SHP77 (cell line): ENCODE results near the gene GDI1.

Experiments
- DNase-seq, 2 experiments: peaks; one replicate each; lab custom pipeline; 2025; lab: John Stamatoyannopoulos, UW

GDI1 gene

GRCh38 chrX:154462396-154462795 lies 25.4 kb downstream of the GDI1 start:
- no peak for DNase-seq

DNA sequence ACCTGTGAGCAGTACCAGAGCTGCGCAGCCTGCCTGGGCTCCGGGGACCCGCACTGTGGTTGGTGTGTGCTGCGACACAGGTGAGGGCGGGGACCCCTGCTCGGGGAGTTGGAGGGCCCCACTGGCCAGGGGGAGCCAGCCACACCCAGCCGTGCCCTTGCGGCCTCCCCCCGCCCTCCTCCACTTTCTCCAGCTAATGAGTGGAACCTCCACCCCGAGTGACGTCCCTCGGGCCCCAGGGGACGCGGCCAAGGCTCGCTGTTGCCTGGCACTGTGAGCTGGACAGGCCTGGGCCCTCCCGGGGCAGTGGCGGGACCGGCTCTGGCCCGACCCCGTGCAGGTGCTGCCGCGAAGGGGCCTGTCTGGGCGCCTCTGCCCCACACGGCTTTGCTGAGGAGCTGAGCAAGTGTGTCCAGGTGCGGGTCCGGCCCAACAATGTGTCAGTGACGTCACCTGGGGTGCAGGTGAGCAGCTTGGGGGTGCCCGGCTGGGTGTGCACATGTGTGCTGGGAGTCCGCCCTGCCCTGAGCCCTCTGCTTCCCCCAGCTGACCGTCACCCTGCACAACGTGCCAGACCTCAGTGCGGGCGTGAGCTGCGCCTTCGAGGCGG lies 26.8 kb downstream of the GDI1 start:
- no peak for DNase-seq

DNA sequence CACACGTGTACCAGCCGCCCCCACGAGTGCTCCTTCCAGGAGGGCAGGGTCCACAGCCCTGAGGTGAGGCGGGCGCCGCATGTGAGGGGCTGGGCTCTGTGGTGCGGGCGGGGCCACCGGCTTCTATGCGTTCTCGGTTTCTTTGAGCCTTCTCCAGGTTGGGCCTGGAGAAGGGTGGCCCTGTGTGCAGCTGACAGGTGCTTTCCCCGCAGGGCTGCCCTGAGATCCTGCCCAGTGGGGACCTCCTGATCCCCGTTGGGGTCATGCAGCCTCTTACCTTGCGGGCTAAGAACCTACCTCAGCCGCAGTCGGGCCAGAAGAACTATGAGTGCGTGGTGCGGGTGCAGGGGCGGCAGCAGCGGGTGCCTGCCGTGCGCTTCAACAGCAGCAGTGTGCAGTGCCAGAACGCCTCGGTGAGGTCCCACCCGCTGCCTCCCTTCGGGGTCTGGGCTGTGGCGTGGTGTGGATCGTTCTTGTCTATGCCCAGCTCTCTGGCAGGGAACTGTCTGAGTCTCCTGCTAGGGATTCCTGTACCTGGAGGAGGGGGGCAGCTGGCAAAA lies 27.9 kb downstream of the GDI1 start:
- no peak for DNase-seq

GRCh38 chrX:154465601-154466000 lies 28.6 kb downstream of the GDI1 start:
- DNase-seq, result no peak

DNA sequence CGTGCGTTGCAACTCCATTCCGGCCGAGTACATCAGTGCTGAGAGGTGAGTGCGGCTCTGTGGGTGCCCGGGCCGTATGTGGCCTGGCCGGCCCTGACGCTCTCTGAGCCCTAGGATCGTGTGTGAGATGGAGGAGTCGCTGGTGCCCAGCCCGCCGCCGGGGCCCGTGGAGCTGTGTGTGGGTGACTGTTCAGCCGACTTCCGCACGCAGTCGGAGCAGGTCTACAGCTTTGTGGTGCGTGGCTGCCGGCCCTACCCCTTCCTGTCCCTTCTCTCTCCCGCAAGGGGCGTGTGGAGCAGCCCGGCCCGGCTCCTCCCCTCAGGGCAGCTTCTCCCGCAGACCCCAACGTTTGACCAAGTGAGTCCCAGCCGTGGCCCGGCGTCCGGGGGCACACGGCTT lies 29.1 kb downstream of the GDI1 start:
- no peak for DNase-seq

DNA sequence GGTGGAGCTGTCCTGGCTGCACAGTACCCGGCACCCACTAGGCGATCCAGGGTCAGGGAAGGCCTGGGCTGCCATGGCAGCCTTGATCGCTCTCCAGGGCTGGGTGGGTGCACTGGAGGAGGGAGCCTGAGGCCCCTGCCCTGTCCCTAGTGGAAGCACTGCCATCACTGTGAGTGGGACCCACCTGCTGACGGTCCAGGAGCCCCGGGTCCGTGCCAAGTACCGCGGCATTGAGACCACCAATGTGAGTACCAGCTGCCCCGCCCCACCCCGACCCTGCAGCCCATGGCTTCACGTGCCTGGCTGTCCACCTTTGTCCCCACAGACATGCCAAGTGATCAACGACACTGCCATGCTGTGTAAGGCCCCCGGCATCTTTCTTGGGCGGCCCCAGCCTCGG lies 30.0 kb downstream of the GDI1 start:
- no peak for DNase-seq

GRCh38 chrX:154467556-154467955 lies 30.6 kb downstream of the GDI1 start:
- DNase-seq, result no peak

DNA sequence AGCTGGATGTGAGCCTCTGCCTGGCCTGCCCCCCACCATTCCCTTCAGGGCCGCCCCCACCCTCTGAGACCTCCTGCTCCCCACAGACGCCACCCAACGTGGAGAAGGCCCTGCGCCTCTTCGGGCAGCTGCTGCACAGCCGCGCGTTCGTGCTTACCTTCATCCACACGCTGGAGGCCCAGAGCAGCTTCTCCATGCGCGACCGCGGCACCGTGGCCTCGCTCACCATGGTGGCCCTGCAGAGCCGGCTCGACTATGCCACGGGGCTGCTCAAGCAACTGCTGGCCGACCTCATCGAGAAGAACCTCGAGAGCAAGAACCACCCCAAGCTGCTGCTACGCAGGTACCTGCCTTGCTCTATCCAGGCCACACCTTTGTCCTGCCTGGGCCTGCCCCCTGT lies 31.3 kb downstream of the GDI1 start:
- DNase-seq, result no peak

DNA sequence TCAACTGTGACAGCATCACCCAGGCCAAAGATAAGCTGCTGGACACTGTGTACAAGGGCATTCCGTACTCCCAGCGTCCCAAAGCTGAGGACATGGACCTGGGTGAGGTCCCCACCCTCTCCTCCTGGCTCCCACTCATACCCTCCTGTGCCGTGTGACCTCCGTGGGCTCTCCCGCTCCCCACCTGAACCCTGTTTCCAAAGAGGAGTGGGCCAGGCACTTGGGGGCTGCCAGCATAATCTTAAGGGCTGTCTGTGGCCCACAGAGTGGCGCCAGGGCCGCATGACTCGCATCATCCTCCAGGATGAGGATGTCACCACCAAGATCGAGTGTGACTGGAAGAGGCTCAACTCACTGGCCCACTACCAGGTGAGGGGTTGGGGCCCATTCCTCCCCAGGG lies 32.2 kb downstream of the GDI1 start:
- DNase-seq, result no peak

DNA sequence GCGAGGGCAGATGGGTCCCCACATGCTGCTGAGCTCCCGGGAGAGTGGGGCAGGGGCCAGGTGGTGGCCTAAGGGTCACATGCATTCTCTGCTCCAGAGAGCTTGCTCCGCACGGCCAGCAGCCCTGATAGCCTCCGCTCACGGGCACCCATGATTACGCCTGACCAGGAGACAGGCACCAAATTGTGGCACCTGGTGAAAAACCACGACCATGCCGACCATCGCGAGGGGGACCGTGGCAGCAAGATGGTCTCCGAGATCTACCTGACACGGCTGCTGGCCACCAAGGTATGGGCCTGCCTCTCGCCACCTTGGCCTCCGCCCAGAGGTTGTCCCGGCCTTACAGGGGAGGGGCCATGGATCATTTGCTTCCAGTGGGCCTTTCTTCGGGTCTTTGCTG lies 32.9 kb downstream of the GDI1 start:
- DNase-seq, result no peak

- DNase-seq, result no peak
Observed at GRCh38 chrX:154470434-154470833, 33.5 kb downstream of the GDI1 start.

DNA sequence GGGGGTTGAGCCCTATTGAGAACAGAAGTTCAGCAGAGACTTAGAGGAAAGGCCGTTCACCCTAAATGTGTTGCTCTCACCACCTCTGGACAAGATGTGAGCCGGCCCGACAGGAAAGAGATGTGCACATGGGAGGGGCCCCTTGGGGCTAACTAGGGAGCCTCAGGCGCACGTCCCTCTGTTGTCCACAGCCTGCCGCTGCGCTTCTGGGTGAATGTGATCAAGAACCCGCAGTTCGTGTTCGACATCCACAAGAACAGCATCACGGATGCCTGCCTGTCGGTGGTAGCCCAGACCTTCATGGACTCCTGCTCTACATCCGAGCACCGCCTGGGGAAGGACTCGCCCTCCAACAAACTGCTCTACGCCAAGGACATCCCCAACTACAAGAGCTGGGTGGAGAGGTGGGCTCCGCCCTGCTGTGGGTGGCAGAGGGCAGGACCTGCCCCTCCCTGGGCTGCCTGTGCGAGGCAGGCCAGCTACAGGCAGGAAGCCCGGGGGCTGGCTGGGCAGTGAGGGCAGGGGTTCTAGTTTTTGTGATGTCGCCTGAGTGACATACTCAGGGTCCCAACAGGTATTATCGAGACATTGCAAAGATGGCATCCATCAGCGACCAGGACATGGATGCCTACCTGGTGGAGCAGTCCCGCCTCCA lies 34.1 kb downstream of the GDI1 start:
- DNase-seq, result no peak

DNA sequence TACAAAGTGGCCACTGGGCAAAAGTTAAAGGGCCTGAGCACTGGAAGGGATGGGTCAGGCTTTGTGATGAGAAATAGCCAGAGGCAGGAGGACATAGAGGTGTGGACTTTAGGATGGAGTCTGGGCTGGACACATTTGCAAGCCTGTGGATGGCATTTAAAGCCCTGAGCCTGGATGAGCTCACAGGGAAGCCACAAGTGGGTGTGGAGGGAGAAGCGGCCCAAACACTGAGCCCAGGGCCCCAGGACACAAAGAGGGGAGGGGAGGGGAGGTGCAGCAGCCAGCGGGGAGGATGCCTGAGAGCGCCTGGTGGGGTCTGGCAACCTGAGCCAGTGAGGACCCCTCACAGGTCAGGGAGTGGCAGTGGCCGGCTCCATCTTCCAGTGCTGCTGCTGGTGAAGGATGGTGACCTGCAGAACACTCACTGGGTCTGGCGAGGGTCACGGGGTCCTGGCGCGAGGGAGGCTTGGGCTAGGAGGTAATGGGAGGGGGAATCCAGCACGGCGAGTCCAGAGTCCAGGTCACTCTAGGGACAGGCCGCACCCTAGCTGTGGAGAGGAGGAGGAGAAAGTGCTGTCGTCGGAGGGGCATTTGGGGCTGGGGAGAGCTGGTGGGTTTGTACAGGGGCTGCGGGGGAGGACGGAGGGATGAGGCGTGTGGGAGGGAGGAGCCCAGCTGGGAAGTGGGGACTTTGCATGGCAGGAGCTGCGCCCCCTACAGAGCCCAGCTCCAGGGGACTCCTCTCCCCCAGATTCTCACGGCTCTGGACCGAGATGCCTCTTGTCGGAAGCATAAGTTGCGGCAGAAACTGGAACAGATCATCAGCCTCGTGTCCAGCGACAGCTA lies 35.1 kb downstream of the GDI1 start:
- no peak for DNase-seq

- no peak for DNase-seq
Observed at GRCh38 chrX:154472685-154473632, 36.0 kb downstream of the GDI1 start.

DNA sequence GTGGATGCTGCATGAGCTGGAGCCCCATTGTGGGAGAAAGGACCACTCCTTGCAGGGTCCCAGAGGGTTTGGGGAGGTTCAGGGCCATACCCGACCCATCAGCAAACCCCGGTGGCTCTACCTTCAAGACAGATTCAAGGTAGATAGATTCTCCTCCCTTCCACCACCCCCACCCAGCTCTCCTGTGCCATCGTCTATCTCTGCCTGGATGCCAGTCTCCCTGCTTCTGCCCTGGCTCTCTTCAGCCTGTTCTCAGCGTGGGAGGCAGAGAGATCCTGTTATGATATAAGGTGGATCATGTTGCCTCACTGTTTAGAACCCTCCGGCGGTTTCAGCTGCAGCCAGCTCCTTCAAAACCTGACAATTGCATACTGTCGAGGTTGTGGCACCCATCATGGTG lies 36.7 kb downstream of the GDI1 start:
- no peak for DNase-seq

DNA sequence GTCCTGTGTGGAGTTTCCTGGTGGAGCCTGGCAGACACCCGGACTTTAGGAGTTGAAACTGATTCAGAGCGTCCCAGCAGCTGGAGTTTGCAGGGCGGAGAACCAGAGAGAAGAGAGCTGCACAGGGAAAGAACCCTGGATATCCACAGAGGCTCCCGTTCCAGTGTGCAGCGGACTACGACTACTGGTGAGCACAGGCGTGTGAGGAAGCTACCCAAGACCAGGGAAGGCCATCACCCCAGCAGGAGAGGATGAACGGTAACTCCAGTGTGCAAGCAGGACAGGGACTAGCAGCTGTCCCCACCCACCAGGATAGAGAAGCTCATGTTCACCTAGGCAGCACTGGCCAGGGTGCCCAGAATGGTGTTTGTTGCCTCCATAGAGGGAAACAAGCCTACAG lies 39.9 kb downstream of the GDI1 start:
- no peak for DNase-seq

DNA sequence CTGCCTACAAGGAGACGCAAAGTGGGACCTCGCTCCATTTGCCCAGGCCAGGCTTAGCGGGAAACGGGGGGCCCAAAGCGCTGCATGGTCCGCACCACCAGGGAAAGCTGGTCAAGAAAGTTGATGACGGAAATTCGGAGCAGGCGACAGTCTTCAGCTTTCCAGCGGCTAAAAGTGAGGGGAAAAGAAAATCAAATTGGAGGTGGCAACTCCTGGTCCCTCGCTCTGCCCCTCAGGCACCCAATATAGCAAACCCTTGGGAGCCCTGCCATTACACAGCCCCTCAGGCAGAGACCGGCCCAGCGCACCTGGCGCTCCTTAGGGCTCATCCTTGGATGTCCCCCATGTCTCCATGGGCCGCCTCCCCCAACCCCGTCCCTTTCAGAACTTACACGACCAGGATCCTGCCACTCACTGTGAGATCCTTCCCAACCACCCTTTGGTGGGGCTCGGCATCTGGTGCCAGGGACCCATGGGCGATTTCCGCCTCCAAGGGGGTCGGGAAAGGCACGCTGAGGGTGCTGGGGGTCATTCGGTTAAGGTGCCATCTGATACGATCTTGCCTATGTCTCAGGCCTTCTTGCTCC lies 41.0 kb downstream of the GDI1 start:
- DNase-seq, result no peak

DNA sequence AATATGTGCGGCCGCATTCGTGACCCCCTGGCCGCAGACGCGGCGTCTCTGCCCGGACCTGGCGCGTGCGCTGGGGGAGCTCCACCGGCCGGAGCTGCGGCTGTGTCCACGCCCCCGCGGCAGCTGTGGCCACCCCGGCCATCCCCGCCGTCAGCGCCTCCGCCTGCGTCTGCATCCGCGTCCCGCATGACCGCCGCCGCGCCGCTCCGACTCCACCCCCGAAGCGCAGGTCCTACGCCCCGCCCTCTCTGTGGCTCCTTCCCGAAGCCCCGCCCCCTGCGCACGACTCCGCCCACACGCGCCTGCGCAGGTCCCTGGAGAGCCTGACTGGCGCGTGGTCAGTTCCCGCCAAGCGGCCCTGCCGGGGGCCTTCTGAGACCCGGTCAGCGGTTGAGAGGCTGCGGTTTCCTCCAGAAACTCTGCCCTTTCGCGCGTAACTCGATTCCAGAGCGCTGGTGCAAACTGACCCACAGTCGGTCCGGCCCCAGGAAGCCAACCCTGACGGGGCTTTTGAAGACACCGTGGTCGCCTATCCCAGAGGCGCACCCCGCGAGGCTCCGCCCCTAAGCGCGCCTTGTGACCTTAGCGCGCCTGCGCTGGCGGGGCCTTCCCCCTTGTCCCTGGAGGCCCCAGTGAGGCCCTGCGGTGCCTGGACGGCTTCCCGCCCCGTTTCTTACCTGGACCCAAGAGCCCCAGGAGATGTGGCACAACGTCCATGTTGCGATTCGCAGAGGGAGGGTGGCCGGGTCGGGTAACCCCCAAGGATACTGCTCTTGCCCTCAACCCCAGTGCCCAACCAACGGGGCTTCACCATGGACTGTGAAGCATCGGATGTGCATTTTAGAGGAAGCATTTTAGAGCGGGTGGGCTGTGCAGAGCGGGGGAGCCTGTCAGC lies 42.0 kb downstream of the GDI1 start, which contains the start of gene LAGE3:
TSS of gene LAGE3 (minus strand) at position 554 of the 895 bp plus-strand sequence. CDS start at position 188, 366 bp downstream.
- DNase-seq, result peak; percentile 82 to 85

GRCh38 chrX:154481195-154481594 lies 44.2 kb downstream of the GDI1 start:
- DNase-seq, result no peak

GRCh38 chrX:154481911-154482601 lies 45.1 kb downstream of the GDI1 start:
- no peak for DNase-seq
